ENCODE data around the gene VEZT. TPM values are rescaled to one million over a fixed set of nuclear protein-coding genes. Genes with fewer than 3 reads are reported as not detected.
"Not testable (repeated sequence)": the region's sequence is repeated elsewhere in the genome, so short reads cannot be mapped to it uniquely, and the experiment has no call there.

VEZT gene
- polyA plus RNA-seq, 1 donor from 2014 or later, result 219 TPM

GRCh38 chr12:95239216-95239615 is 21.6 kb downstream of the VEZT start:
- TF ChIP-seq SMC3 (conservative IDR thresholded peaks at IDR 0.05; ENCODE audit: poor library complexity), result no peak
- TF ChIP-seq EZH2 (IDR thresholded peaks at IDR 0.05; ENCODE audit: borderline replicate concordance, insufficient read depth, low read length, poor library complexity, severe bottlenecking), result no peak
- no peak for TF ChIP-seq CTCF (IDR thresholded peaks at IDR 0.05; ENCODE audit: poor library complexity, severe bottlenecking)
- TF ChIP-seq MXI1 (conservative IDR thresholded peaks at IDR 0.05; ENCODE audit: poor library complexity, severe bottlenecking), result no peak
- TF ChIP-seq RAD21 (conservative IDR thresholded peaks at IDR 0.05), result no peak
- TF ChIP-seq TAF1 (IDR thresholded peaks at IDR 0.05; ENCODE audit: low read depth), result no peak
- TF ChIP-seq, protein P1, sequence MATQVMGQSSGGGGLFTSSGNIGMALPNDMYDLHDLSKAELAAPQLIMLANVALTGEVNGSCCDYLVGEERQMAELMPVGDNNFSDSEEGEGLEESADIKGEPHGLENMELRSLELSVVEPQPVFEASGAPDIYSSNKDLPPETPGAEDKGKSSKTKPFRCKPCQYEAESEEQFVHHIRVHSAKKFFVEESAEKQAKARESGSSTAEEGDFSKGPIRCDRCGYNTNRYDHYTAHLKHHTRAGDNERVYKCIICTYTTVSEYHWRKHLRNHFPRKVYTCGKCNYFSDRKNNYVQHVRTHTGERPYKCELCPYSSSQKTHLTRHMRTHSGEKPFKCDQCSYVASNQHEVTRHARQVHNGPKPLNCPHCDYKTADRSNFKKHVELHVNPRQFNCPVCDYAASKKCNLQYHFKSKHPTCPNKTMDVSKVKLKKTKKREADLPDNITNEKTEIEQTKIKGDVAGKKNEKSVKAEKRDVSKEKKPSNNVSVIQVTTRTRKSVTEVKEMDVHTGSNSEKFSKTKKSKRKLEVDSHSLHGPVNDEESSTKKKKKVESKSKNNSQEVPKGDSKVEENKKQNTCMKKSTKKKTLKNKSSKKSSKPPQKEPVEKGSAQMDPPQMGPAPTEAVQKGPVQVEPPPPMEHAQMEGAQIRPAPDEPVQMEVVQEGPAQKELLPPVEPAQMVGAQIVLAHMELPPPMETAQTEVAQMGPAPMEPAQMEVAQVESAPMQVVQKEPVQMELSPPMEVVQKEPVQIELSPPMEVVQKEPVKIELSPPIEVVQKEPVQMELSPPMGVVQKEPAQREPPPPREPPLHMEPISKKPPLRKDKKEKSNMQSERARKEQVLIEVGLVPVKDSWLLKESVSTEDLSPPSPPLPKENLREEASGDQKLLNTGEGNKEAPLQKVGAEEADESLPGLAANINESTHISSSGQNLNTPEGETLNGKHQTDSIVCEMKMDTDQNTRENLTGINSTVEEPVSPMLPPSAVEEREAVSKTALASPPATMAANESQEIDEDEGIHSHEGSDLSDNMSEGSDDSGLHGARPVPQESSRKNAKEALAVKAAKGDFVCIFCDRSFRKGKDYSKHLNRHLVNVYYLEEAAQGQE (IDR thresholded peaks at IDR 0.05; ENCODE audit: borderline replicate concordance), result no peak
- no peak for TF ChIP-seq EP300 (conservative IDR thresholded peaks at IDR 0.05; ENCODE audit: poor library complexity, severe bottlenecking)
- TF ChIP-seq POLR2AphosphoS5 (IDR thresholded peaks at IDR 0.05), result no peak
- Histone ChIP-seq H3F3A (ENCODE audit: insufficient read depth, low read length, poor library complexity, severe bottlenecking) (no peaks in the 10 kb centered on the region), H2AFZ (ENCODE audit: low read depth, low read length) (no peak overlapping the region), H3K4me3 (ENCODE audit: low read length) (no peak overlapping the region), H3K4me2 (ENCODE audit: low read length) (no peak overlapping the region), H4K20me1 (ENCODE audit: insufficient read depth) (peaks cover 10% of the 10 kb centered on the region), H3K9me2 (ENCODE audit: insufficient read depth, low read length) (no peaks in the 10 kb centered on the region), H3K9ac (ENCODE audit: low read length) (no peak overlapping the region), H3K27me3 (ENCODE audit: insufficient read depth, low read depth, low read length) (no peaks in the 10 kb centered on the region), H3K36me3 (ENCODE audit: insufficient read depth, low read length) (peaks cover 8% of the 10 kb centered on the region), H3K27ac (ENCODE audit: low read length) (no peak overlapping the region), H3K79me2 (replicated peaks; ENCODE audit: insufficient read depth, low read length) (peaks cover 75% of the 10 kb centered on the region), H3K9me3 (ENCODE audit: low read length) (no peaks in the 10 kb centered on the region)

DNA sequence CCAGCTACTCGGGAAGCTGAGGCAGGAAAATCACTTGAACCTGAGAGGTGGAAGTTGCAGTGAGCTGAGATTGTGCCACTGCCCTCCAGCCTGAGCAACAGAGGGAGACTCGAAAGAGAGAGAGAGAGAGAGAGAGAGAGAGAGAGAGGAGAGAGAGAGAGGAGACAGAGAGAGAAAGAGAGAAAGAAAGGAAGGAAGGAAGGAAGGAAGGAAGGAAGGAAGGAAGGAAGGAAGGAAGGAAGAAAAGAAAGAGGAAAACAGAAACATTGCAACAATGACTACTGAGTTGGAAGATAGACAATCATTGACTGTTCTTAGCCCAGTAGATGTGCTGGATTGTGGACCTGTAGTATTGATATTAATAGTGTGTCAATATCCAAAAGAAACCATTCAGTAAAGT is 22.2 kb downstream of the VEZT start:
- Histone ChIP-seq H4K20me1 (ENCODE audit: insufficient read depth) (peaks cover 10% of the 10 kb centered on the region), H3K36me3 (ENCODE audit: insufficient read depth, low read length) (peaks cover 11% of the 10 kb centered on the region), H3K79me2 (replicated peaks; ENCODE audit: insufficient read depth, low read length) (peaks cover 79% of the 10 kb centered on the region)
- not testable (repeated sequence) for H3K4me3 ChIP-seq (ENCODE audit: low read length); H3K27ac ChIP-seq (ENCODE audit: low read length); H2AFZ ChIP-seq (ENCODE audit: low read depth, low read length); H3K27me3 ChIP-seq (ENCODE audit: insufficient read depth, low read depth, low read length); H3F3A ChIP-seq (ENCODE audit: insufficient read depth, low read length, poor library complexity, severe bottlenecking); H3K9me2 ChIP-seq (ENCODE audit: insufficient read depth, low read length); H3K4me2 ChIP-seq (ENCODE audit: low read length); H3K9me3 ChIP-seq (ENCODE audit: low read length); H3K9ac ChIP-seq (ENCODE audit: low read length)

DNA sequence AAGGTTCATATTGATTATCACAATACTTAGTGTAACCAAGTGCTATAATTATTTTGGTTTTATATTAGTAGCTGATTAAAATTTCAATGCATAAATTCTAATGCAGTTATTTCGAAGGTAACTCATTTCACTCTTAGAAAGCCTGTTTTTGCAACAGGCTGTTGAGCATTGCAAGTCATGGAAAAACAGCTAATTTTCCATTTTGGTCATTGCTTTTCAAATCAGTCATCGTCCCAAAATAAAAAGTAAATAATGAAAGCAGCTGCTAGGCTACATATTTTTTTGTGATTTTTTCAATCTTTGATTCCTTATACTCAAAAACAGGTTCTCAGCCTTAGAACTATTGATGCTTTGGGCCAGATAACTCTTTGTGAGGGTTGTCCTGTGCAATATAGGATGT is 22.9 kb downstream of the VEZT start:
- Histone ChIP-seq H2AFZ (ENCODE audit: low read depth, low read length) (no peak overlapping the region), H3K4me3 (ENCODE audit: low read length) (no peak overlapping the region), H3K4me2 (ENCODE audit: low read length) (no peak overlapping the region), H3K79me2 (replicated peaks; ENCODE audit: insufficient read depth, low read length) (peaks cover 85% of the 10 kb centered on the region), H3K36me3 (ENCODE audit: insufficient read depth, low read length) (peaks cover 11% of the 10 kb centered on the region), H3K9me2 (ENCODE audit: insufficient read depth, low read length) (no peaks in the 10 kb centered on the region), H3F3A (ENCODE audit: insufficient read depth, low read length, poor library complexity, severe bottlenecking) (no peaks in the 10 kb centered on the region), H3K27me3 (ENCODE audit: insufficient read depth, low read depth, low read length) (no peaks in the 10 kb centered on the region), H3K9ac (ENCODE audit: low read length) (no peak overlapping the region), H3K9me3 (ENCODE audit: low read length) (no peaks in the 10 kb centered on the region), H4K20me1 (ENCODE audit: insufficient read depth) (peaks cover 12% of the 10 kb centered on the region), H3K27ac (ENCODE audit: low read length) (no peak overlapping the region)
- TF ChIP-seq MXI1 (conservative IDR thresholded peaks at IDR 0.05; ENCODE audit: poor library complexity, severe bottlenecking) (no peak), EZH2 (IDR thresholded peaks at IDR 0.05; ENCODE audit: borderline replicate concordance, insufficient read depth, low read length, poor library complexity, severe bottlenecking) (no peak), RAD21 (conservative IDR thresholded peaks at IDR 0.05) (no peak), POLR2AphosphoS5 (IDR thresholded peaks at IDR 0.05) (no peak), TAF1 (IDR thresholded peaks at IDR 0.05; ENCODE audit: low read depth) (no peak), EP300 (conservative IDR thresholded peaks at IDR 0.05; ENCODE audit: poor library complexity, severe bottlenecking) (no peak), CTCF (IDR thresholded peaks at IDR 0.05; ENCODE audit: poor library complexity, severe bottlenecking) (no peak), SMC3 (conservative IDR thresholded peaks at IDR 0.05; ENCODE audit: poor library complexity) (no peak)
- TF ChIP-seq, protein P1 (IDR thresholded peaks at IDR 0.05; ENCODE audit: borderline replicate concordance), result no peak
